ENCODE data around the gene ADAMTSL3.
A peak's percentile ranks its signal among the peaks of the same experiment; 100 is the strongest.

The ADAMTSL3 gene

DNA sequence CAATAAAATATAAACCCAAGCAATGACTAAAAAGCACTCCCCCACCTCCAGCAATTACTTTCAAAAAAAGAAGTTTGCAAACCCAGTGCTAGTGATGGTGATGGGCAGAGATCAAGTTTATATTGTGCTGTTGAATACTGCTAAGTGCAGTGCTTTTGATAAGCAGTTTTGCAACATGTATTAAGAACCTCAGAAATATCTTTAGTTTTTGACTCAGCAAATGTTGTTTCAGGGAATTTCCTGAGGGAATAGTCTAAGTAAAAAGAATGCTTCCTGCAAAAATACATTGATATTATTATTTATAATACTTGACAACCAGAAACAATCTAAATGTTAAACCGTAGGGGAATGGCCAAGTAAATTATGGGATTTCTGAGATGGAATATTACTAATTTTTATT, 69.3 kb downstream of the ADAMTSL3 start:
- peak; percentile 28 for DNase-seq (ENCODE audit: low read depth)
- TF ChIP-seq, protein P1, sequence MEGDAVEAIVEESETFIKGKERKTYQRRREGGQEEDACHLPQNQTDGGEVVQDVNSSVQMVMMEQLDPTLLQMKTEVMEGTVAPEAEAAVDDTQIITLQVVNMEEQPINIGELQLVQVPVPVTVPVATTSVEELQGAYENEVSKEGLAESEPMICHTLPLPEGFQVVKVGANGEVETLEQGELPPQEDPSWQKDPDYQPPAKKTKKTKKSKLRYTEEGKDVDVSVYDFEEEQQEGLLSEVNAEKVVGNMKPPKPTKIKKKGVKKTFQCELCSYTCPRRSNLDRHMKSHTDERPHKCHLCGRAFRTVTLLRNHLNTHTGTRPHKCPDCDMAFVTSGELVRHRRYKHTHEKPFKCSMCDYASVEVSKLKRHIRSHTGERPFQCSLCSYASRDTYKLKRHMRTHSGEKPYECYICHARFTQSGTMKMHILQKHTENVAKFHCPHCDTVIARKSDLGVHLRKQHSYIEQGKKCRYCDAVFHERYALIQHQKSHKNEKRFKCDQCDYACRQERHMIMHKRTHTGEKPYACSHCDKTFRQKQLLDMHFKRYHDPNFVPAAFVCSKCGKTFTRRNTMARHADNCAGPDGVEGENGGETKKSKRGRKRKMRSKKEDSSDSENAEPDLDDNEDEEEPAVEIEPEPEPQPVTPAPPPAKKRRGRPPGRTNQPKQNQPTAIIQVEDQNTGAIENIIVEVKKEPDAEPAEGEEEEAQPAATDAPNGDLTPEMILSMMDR (conservative IDR thresholded peaks at IDR 0.05; ENCODE audit: low read depth, low read length), result no peak
- no peak overlapping the region for H3K4me3 ChIP-seq (ENCODE audit: low read depth, low read length)

DNA sequence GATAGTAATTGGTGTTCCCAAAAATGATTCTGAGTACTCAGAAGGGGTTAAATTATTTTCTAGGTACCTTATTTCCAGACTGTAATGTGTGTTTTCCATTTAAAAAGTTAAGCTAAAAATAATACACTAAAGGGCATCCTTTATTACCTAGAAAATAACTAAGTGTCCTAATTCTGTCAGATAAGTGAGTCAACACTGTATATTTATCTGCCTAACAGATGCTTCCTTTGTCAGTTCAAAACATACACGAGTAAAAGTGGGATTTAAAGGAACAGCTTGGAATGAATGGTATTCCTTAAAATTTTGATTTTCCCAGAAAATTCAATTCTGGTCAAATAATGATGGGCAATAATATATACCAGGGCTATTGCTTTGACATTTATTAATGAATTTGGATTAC, 78.3 kb downstream of the ADAMTSL3 start:
- TF ChIP-seq, protein P1 (conservative IDR thresholded peaks at IDR 0.05; ENCODE audit: low read depth, low read length), result no peak
- H3K4me3 ChIP-seq (ENCODE audit: low read depth, low read length), result no peak overlapping the region
- DNase-seq (ENCODE audit: low read depth), result no peak

DNA sequence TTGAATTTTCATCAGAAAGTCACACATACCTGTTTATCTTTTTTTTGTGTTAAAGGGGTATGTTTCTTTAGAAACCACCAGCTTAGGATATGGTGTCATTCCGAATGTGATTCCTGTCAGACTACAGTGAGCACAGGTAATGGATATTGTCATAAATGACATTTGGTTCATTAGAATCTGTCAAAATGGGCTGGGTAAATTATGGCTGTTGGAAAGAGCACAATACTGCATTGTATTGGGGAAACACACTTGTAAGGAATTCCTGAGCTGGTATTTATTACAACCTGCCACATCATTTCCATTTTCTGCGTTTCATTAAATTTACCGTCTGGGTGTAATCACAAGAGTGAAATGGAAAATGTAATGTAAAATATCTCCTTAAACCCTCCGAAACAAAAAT, 78.8 kb downstream of the ADAMTSL3 start:
- no peak for DNase-seq (ENCODE audit: low read depth)

DNA sequence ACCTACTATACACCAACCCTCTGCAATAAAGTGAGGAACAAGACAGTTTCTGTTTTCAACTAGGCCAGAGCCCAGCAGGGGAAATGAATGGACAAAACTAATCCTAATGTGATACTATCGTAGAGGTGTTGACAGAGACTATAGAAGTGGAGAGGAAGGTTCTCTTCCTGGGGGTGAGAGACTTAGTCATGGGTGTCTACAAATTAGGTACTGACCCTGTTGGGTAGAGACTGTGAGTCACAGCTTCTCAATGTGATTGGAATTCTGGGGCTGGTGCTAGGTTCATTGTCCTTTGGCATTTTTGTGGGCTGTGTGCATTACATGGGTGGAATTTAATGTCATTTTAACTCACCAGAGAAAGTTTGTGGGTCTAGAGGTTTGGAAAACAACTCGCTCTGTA, 79.3 kb downstream of the ADAMTSL3 start:
- H3K4me3 ChIP-seq (ENCODE audit: low read depth, low read length), result no peak overlapping the region
- DNase-seq (ENCODE audit: low read depth), result peak; percentile 96

More for the DNA sequence above, 78.8 kb downstream of the ADAMTSL3 start:
- TF ChIP-seq, protein P1 (conservative IDR thresholded peaks at IDR 0.05; ENCODE audit: low read depth, low read length), result no peak
- H3K4me3 ChIP-seq (ENCODE audit: low read depth, low read length), result no peak overlapping the region

DNA sequence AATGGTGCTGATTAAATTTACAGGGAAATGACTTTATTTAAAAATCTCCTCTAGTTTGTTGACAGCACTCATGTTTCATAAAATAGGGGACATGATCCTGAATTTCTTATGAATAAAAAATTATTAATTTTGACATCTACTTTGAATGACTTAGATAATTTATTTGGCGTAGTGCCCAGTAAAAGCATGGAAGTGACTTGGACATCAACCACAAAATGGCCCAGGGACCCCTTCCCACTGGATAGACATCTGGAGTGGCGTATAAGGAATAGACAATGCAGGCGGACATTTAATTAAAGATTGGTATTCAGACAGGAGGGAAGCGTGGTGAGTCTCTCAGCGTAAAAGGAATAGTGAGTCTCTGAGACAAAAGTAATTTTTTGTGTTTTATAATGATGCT, 79.8 kb downstream of the ADAMTSL3 start:
- no peak for DNase-seq (ENCODE audit: low read depth)
- no peak overlapping the region for H3K4me3 ChIP-seq (ENCODE audit: low read depth, low read length)
- TF ChIP-seq, protein P1 (conservative IDR thresholded peaks at IDR 0.05; ENCODE audit: low read depth, low read length), result no peak

More for the DNA sequence above, 79.3 kb downstream of the ADAMTSL3 start:
- TF ChIP-seq, protein P1 (conservative IDR thresholded peaks at IDR 0.05; ENCODE audit: low read depth, low read length), result no peak

DNA sequence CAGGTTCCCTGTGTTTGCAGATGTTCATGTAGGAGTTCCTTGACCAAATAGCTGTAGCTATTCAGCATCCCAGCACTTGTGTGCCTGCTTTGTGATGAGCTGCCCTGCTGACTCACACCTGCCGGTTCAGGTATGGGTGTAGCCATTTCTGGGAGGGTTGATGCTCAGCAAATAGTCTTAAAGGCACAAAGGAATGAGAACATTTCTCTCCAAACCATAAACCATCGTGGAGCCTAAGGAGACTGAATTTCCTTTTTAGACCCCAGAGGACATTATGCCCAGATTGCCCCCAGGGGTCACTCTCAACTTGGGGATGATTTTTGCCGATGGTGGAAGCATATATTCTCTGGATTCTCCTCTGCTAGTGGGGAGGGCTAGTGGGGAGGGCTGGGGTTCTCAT, 80.6 kb downstream of the ADAMTSL3 start:
- TF ChIP-seq, protein P1 (conservative IDR thresholded peaks at IDR 0.05; ENCODE audit: low read depth, low read length), result peak; percentile 51
- H3K4me3 ChIP-seq (ENCODE audit: low read depth, low read length), result no peak overlapping the region
- DNase-seq (ENCODE audit: low read depth), result peak; percentile 23

DNA sequence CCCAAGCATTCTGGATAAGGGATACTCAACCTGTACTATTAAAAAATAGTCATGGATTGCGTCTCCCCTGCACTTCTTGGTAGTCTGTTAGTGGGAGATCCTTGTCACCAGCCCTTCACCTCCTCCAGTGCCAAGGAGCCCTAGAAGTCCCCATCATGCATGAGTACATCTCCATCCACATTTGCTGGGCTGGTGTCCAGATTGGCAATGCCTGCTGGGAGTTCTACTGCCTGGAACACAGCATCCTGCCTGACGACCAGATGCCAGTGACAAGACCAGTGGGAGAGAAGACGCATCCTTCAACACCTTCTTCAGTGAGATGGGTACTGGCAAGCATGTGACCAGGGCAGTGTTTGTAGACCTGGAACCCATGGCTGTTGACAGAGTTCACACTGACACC, 85.7 kb downstream of the ADAMTSL3 start:
- H3K4me3 ChIP-seq (ENCODE audit: low read depth, low read length), result no peak overlapping the region
- DNase-seq (ENCODE audit: low read depth), result no peak
- TF ChIP-seq, protein P1 (conservative IDR thresholded peaks at IDR 0.05; ENCODE audit: low read depth, low read length), result no peak

Data from choroid plexus epithelial cell (primary cell).